GM12878 (cell line): ENCODE results near the gene UTP11. TPM values are rescaled to one million over a fixed set of nuclear protein-coding genes. Genes with fewer than 3 reads are reported as not detected.

Source experiments
- ATAC-seq: fragments of 200-7000 bp; cut with Tn5 transposase; 3 replicates; pipeline ENCODE4 v1.9.1; 2020; ENCODE audit warnings: mild to moderate bottlenecking, moderate library complexity
- BruUV-seq: library from RNA; stranded (reverse); fragments of 400-500 nt; replicated peaks from 2 replicates; lab custom pipeline; 2021; lab: Mats Ljungman, UMichigan
- CTCF ChIA-PET: fragments of 300-600 bp; sonication (Branson Sonifier 250); formaldehyde crosslinking; extraction: SDS; loops from one replicate; lab custom pipeline; 2021; ENCODE audit warnings: inconsistent platforms; lab: Yijun Ruan, JAX
- POLR2A ChIA-PET: fragments of 350-600 bp; formaldehyde crosslinking; extraction: SDS; loops from one replicate; lab custom pipeline; 2021; ENCODE audit warnings: inconsistent platforms; lab: Charles Lee
- RAD21 ChIA-PET: fragments of 300-600 bp; sonication (Branson Sonifier 250); formaldehyde crosslinking; loops from one replicate; lab custom pipeline; 2023; ENCODE audit warnings: antibody characterized with exemption; ENCODE audit not compliant: unreplicated experiment; lab: Charles Lee
- SMC1A ChIA-PET: fragments of 300-600 bp; sonication (Branson Sonifier 250); formaldehyde crosslinking; loops from one replicate; lab custom pipeline; 2023; ENCODE audit not compliant: unreplicated experiment, uncharacterized antibody; lab: Charles Lee
- DNase-seq: peaks from one replicate; pipeline ENCODE4 v3.0.0-alpha.2; 2011; ENCODE audit warnings: low read depth, low spot score
- FAIRE-seq: peaks from 3 replicates; lab custom pipeline; 2011; peaks lifted over from hg19 to GRCh38; lab: Jason Lieb, UNC
- H2AFZ ChIP-seq: 2 replicates; pipeline ENCODE4 v1.6.0; 2011; ENCODE audit warnings: low read depth, low read length, control low read depth; ENCODE audit not compliant: control insufficient read depth
- H3K27ac ChIP-seq: 2 replicates; pipeline ENCODE4 v1.5.1; 2011; ENCODE audit warnings: control low read depth; ENCODE audit not compliant: control insufficient read depth, insufficient read depth
- H3K27me3 ChIP-seq, 2 experiments: replicated peaks in 1 of 2; 2 replicates each; pipeline versions ENCODE4 v1.6.0 to v1.6.1; 2011; ENCODE audit warnings: low read length in 1 of 2; ENCODE audit not compliant: control insufficient read depth in 2 of 2, insufficient read depth in 2 of 2
- H3K36me3 ChIP-seq, 2 experiments: 2 replicates each; pipeline ENCODE4 v1.5.1; 2011; ENCODE audit warnings: low read length in 1 of 2; ENCODE audit not compliant: control insufficient read depth in 2 of 2, insufficient read depth in 2 of 2
- H3K4me1 ChIP-seq: 2 replicates; pipeline ENCODE4 v1.6.1; 2011; ENCODE audit warnings: mild to moderate bottlenecking, low read length, moderate library complexity, mixed read lengths; ENCODE audit not compliant: control insufficient read depth, insufficient read depth
- H3K4me2 ChIP-seq: 2 replicates; pipeline ENCODE4 v1.6.0; 2011; ENCODE audit warnings: control low read depth; ENCODE audit not compliant: control insufficient read depth, insufficient read depth
- H3K4me3 ChIP-seq: fragments of 200-600 bp; sonication (generic); 2 replicates; pipeline ENCODE4 v1.5.1; 2016
- H3K79me2 ChIP-seq: 2 replicates; pipeline ENCODE4 v1.6.0; 2011; ENCODE audit warnings: low read length; ENCODE audit not compliant: control insufficient read depth, insufficient read depth
- H3K9ac ChIP-seq: 2 replicates; pipeline ENCODE4 v1.8.0; 2011; ENCODE audit warnings: low read length, control low read depth, mixed read lengths; ENCODE audit not compliant: control insufficient read depth, insufficient read depth
- H3K9me3 ChIP-seq: replicated peaks from 3 replicates; pipeline ENCODE4 v1.5.1; 2011; ENCODE audit warnings: mild to moderate bottlenecking, low read length; ENCODE audit not compliant: control insufficient read depth, insufficient read depth
- H4K20me1 ChIP-seq: 2 replicates; pipeline ENCODE4 v1.6.0; 2011; ENCODE audit not compliant: control insufficient read depth, insufficient read depth
- HDGF ChIP-seq: fragments of 450-650 bp; IDR thresholded peaks from 2 replicates; pipeline ENCODE4 v1.6.1; 2016; ENCODE audit warnings: antibody characterized with exemption
- MTA2 ChIP-seq: fragments of 450-650 bp; IDR thresholded peaks from 2 replicates; pipeline ENCODE4 v1.6.1; 2016; ENCODE audit warnings: low read depth, mild to moderate bottlenecking, moderate library complexity
- NBN ChIP-seq: fragments of 450-650 bp; IDR thresholded peaks from 2 replicates; pipeline ENCODE4 v1.6.1; 2016
- POLR2AphosphoS5 ChIP-seq: IDR thresholded peaks from 2 replicates; pipeline ENCODE4 v1.6.1; 2011; ENCODE audit warnings: mild to moderate bottlenecking, low read length, inconsistent platforms
- PRDM15 ChIP-seq: fragments of 450-650 bp; formaldehyde crosslinking; IDR thresholded peaks from 2 replicates; pipeline ENCODE4 v1.4.0; 2020; ENCODE audit warnings: mild to moderate bottlenecking, moderate library complexity
- WGBS: methylation state at CpG from one replicate; pipeline ENCODE4 v1.1.6; 2016; ENCODE audit warnings: low lambda C conversion rate; ENCODE audit not compliant: insufficient replicate concordance, insufficient coverage; ENCODE audit errors: missing lambda C conversion rate; 5-methylcytosine and 5-hydroxymethylcytosine counted together
- in situ Hi-C: fragments of 300-500 bp; cut with MboI; formaldehyde crosslinking; loops from 9 replicates; pipeline ENCODE4 v1.14.3; 2018; ENCODE audit warnings: mixed read lengths
- intact Hi-C: fragments of 100-400 bp; cut with micrococcal nuclease; formaldehyde crosslinking; loops from one replicate; pipeline ENCODE4 v1.14.2; 2022; ENCODE audit not compliant: unreplicated experiment
- polyA plus RNA-seq, 11 experiments: library from polyadenylated mRNA; depleted of rRNA in 4 of 11; unstranded in 6 of 11; stranded (reverse) in 5 of 11; fragments of >200 nt; fragmentation: Nextera tagmentation in 4 of 11; fragmentation: Illumina TruSeq in 1 of 11; extraction: Ambion mirVana in 4 of 11; extraction: Trizol in 1 of 11; gene quantifications; 1 replicate in 1 of 11; 2 replicates in 10 of 11; pipeline versions ENCODE4 v1.2.1 to v1.2.3, GENCODE V29; 2011 to 2016; ENCODE audit warnings: inconsistent platforms in 2 of 11, missing spikeins in 2 of 11, low read depth in 1 of 11
- total RNA-seq, 4 experiments: library from RNA; depleted of rRNA in 3 of 4; stranded (reverse); fragments of >200 nt in 3 of 4; fragmentation: Illumina TruSeq in 1 of 4; extraction: Trizol in 1 of 4; gene quantifications; 2 replicates each; pipeline versions ENCODE4 v1.2.1 to v1.2.3, GENCODE V29; 2013 to 2021

UTP11 gene
- total and polyA plus RNA-seq, 10 of the 15 experiments (the other 5 are each of a cell fraction or from before 2014, with no cell fraction given), result 34.5 to 146 (median 64.2) TPM

DNA sequence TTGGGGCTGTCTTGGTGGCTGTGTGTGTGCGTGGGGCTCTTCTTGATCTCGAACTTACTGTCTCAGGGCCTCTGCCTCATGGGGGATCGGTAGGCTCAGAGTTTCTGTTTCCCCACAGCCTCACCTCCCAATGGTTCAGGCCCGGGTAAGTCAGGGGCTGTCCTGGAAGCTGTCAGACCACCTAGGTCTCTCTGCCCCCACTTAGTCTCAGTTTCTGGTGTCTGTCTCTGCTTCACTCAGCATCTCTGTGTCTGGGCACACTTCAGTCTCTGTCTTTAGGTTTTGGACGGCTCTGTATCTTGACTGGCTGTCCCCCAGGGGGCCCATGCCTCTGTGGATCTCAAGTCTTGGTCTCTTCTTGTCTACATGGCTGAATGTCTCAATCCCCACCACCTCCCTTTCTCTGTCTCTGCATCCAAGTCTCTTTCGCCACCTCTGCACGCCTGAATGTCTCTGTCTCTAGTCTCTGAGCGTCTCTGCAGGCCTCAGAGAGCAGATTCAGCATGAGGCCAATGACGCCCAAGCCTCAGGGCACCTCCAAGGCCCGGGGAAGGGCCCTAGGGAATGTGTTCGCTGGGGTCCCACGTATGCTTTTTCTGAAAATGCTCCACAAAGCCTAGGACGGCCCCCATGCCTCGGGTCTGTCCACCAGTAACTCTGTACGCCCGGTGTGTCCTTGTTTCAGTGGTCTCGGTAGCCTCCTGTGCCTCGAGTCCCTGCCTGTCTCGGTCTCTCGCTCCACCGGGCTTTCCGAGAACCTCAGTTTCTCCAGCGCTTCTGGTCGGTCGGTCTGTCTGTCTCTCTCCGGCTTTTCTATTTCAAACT lies 8.0 kb upstream of the UTP11 start:
- WGBS, result 2% methylated on average over 26 of the region's 26 CpGs
- Histone ChIP-seq H3K27ac (peak overlapping the region; percentile 5), H3K4me1 (peaks cover 29% of the 10 kb centered on the region), H2AFZ (peak overlapping the region; percentile 33), H4K20me1 (no peaks in the 10 kb centered on the region), H3K4me2 (peak overlapping the region; percentile 56), H3K27me3 (0 out of 4 replicates have a peak, but pooled peaks cover 0 to 2% of the 10 kb centered on the region in 2 experiments), H3K4me3 (peak overlapping the region; percentile 72), H3K9ac (peak overlapping the region; percentile 69), H3K79me2 (peaks cover 18% of the 10 kb centered on the region), H3K36me3 (no peaks in the 10 kb centered on the region), H3K9me3 (no peaks in the 10 kb centered on the region)
- ATAC-seq (peak; percentile 43), FAIRE-seq (peak; percentile 93), DNase-seq (no peak)
- TF ChIP-seq MTA2 (0 out of 2 replicates have a peak, but pooled peaks have one; percentile 11), POLR2AphosphoS5 (no peak), PRDM15 (CRISPR knock-in tag) (no peak), HDGF (peak; percentile 50; the same call in 1 of the 2 replicates), NBN (0 out of 2 replicates have a peak, but pooled peaks have one; percentile 26)
- RAD21 ChIA-PET, result interaction anchor here (0.7 to 1.2 kb wide), 2 partner anchors 15 to 49 kb away, joined by 3 read pairs; no protein-coding TSS in a partner anchor
- POLR2A ChIA-PET, result interaction anchor here (1.7 kb wide), 1 partner anchor 9 kb away, joined by 4 read pairs; no protein-coding TSS in a partner anchor
- SMC1A ChIA-PET, result interaction anchor here (1.1 kb wide), 2 partner anchors 9 to 11 kb away, joined by 3 read pairs; no protein-coding TSS in a partner anchor
- intact Hi-C loops, result no loop called here
- TSS peak; percentile 84 for BruUV-seq
- in situ Hi-C loops, result no loop called here
- CTCF ChIA-PET, result interaction anchor here (0.7 to 1.2 kb wide), 4 partner anchors 8 to 56 kb away, joined by 3 to 9 read pairs (median 4); partner anchors contain the start of genes SF3A3 and UTP11
